Measurements from ENCODE around the gene PALLD. TPM values are rescaled to one million over a fixed set of nuclear protein-coding genes. Genes with fewer than 3 reads are reported as not detected.

The PALLD gene
- polyA plus RNA-seq, 1 donor from 2014 or later: 20.5 TPM

DNA sequence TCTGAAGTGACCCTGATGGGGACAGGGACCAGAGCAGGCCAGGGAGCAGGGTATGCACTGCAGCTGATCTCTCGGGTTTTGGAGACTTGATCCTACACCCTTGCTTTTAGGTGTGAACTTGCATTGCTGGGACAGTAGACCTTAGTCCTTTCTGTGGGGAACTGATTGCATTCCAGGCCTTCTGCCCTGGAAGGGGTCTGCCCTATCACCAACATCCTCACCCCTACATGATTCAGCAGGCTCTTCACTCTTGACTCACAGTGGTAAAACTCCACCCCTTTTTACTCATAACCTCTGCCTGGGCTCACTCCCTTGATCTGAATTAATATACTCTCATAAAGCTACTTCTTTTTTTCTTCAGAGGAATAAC, 10.0 kb upstream of the PALLD start:
- Histone ChIP-seq H2AFZ (ENCODE audit: low read depth, low read length) (no peak overlapping the region), H3K9me3 (ENCODE audit: low read length) (no peaks in the 10 kb centered on the region), H3K79me2 (replicated peaks; ENCODE audit: insufficient read depth, low read length) (no peaks in the 10 kb centered on the region), H3K9me2 (ENCODE audit: insufficient read depth, low read length) (no peaks in the 10 kb centered on the region), H3K4me3 (ENCODE audit: low read length) (no peak overlapping the region), H3K27ac (ENCODE audit: low read length) (no peak overlapping the region), H3K27me3 (ENCODE audit: insufficient read depth, low read depth, low read length) (no peaks in the 10 kb centered on the region), H3F3A (ENCODE audit: insufficient read depth, low read length, poor library complexity, severe bottlenecking) (no peaks in the 10 kb centered on the region), H3K36me3 (ENCODE audit: insufficient read depth, low read length) (no peaks in the 10 kb centered on the region), H3K4me2 (ENCODE audit: low read length) (no peak overlapping the region), H3K9ac (ENCODE audit: low read length) (no peak overlapping the region), H4K20me1 (ENCODE audit: insufficient read depth) (no peaks in the 10 kb centered on the region)
- TF ChIP-seq TAF1 (IDR thresholded peaks at IDR 0.05; ENCODE audit: low read depth) (no peak), MXI1 (conservative IDR thresholded peaks at IDR 0.05; ENCODE audit: poor library complexity, severe bottlenecking) (no peak), EP300 (conservative IDR thresholded peaks at IDR 0.05; ENCODE audit: poor library complexity, severe bottlenecking) (no peak)

DNA sequence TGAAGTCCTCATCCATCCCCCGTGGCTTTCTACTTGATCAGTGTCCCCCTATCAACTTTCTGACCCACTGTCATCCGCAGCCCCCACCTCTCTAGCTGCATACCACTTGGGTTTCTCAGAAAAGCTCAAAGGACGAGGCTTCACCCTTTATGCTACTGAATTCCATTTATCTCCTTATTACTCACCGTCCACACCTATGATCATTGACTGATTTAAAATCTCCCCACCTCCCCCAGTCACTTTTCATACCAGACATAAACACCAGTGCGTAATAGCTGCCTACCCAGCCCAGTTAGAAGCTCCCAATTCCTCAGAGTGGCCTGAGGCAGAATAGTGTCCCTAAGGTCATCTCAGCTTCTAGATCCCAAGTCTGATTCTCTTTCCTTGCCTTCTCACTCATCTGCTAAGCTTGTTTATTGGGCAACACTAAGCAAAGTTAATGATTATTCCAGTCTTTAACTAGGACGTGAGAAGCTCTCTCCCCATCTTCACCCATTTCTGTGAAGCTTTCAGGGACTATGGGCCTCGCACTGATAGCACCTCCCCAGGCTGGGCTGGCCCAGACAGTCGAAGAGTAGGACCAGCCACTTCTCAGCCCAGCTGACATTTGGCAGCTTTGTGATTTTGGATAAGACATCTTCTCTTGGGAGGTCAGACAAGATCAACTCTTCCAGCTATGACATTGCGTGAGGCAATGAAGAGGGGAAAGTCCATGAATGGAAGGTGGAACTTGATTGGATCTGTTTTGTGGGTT, 9.4 kb upstream of the PALLD start:
- H3K4me3 ChIP-seq (ENCODE audit: low read length): no peak overlapping the region
- H2AFZ ChIP-seq (ENCODE audit: low read depth, low read length): no peak overlapping the region
- H3K27me3 ChIP-seq (ENCODE audit: insufficient read depth, low read depth, low read length): no peaks in the 10 kb centered on the region
- H3F3A ChIP-seq (ENCODE audit: insufficient read depth, low read length, poor library complexity, severe bottlenecking): no peaks in the 10 kb centered on the region
- H3K9ac ChIP-seq (ENCODE audit: low read length): no peak overlapping the region
- no peaks in the 10 kb centered on the region for H3K9me3 ChIP-seq (ENCODE audit: low read length)
- no peaks in the 10 kb centered on the region for H3K79me2 ChIP-seq (replicated peaks; ENCODE audit: insufficient read depth, low read length)
- H3K4me2 ChIP-seq (ENCODE audit: low read length): no peak overlapping the region
- no peaks in the 10 kb centered on the region for H4K20me1 ChIP-seq (ENCODE audit: insufficient read depth)
- H3K27ac ChIP-seq (ENCODE audit: low read length): no peak overlapping the region
- no peak for TF ChIP-seq EZH2 (IDR thresholded peaks at IDR 0.05; ENCODE audit: borderline replicate concordance, insufficient read depth, low read length, poor library complexity, severe bottlenecking)
- H3K36me3 ChIP-seq (ENCODE audit: insufficient read depth, low read length): no peaks in the 10 kb centered on the region
- no peaks in the 10 kb centered on the region for H3K9me2 ChIP-seq (ENCODE audit: insufficient read depth, low read length)

DNA sequence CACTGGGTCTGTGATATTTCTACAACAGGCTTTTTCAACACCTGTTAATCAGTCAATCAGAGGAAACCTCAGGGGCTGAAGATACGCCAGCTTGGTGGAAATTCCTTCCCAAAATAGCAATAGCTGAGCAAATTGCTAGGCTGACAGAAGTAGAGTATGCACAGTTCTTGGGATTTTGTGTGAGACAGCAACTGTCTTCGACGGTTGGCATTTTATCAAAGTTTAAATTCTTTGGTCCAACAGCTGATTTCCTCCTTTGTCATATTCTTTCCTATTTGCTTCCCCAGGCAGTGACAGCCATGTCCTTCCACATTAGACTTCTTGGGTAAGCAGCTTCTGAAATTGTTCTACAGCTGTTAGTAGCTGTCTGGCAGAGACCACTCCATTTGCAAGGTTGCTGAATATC, 8.0 kb upstream of the PALLD start:
- Histone ChIP-seq H2AFZ (ENCODE audit: low read depth, low read length) (no peak overlapping the region), H3K36me3 (ENCODE audit: insufficient read depth, low read length) (no peaks in the 10 kb centered on the region), H3F3A (ENCODE audit: insufficient read depth, low read length, poor library complexity, severe bottlenecking) (no peaks in the 10 kb centered on the region), H3K9me2 (ENCODE audit: insufficient read depth, low read length) (no peaks in the 10 kb centered on the region), H3K9me3 (ENCODE audit: low read length) (no peaks in the 10 kb centered on the region), H4K20me1 (ENCODE audit: insufficient read depth) (no peaks in the 10 kb centered on the region), H3K27me3 (ENCODE audit: insufficient read depth, low read depth, low read length) (no peaks in the 10 kb centered on the region), H3K27ac (ENCODE audit: low read length) (no peak overlapping the region), H3K4me2 (ENCODE audit: low read length) (peak overlapping the region; percentile 16), H3K9ac (ENCODE audit: low read length) (no peak overlapping the region), H3K4me3 (ENCODE audit: low read length) (no peak overlapping the region), H3K79me2 (replicated peaks; ENCODE audit: insufficient read depth, low read length) (no peaks in the 10 kb centered on the region)
- TF ChIP-seq RAD21 (conservative IDR thresholded peaks at IDR 0.05) (no peak), MXI1 (conservative IDR thresholded peaks at IDR 0.05; ENCODE audit: poor library complexity, severe bottlenecking) (no peak), EP300 (conservative IDR thresholded peaks at IDR 0.05; ENCODE audit: poor library complexity, severe bottlenecking) (no peak), EZH2 (IDR thresholded peaks at IDR 0.05; ENCODE audit: borderline replicate concordance, insufficient read depth, low read length, poor library complexity, severe bottlenecking) (no peak), POLR2AphosphoS5 (IDR thresholded peaks at IDR 0.05) (no peak), TAF1 (IDR thresholded peaks at IDR 0.05; ENCODE audit: low read depth) (no peak), SMC3 (conservative IDR thresholded peaks at IDR 0.05; ENCODE audit: poor library complexity) (no peak)
- TF ChIP-seq, protein P1, sequence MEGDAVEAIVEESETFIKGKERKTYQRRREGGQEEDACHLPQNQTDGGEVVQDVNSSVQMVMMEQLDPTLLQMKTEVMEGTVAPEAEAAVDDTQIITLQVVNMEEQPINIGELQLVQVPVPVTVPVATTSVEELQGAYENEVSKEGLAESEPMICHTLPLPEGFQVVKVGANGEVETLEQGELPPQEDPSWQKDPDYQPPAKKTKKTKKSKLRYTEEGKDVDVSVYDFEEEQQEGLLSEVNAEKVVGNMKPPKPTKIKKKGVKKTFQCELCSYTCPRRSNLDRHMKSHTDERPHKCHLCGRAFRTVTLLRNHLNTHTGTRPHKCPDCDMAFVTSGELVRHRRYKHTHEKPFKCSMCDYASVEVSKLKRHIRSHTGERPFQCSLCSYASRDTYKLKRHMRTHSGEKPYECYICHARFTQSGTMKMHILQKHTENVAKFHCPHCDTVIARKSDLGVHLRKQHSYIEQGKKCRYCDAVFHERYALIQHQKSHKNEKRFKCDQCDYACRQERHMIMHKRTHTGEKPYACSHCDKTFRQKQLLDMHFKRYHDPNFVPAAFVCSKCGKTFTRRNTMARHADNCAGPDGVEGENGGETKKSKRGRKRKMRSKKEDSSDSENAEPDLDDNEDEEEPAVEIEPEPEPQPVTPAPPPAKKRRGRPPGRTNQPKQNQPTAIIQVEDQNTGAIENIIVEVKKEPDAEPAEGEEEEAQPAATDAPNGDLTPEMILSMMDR (IDR thresholded peaks at IDR 0.05; ENCODE audit: poor library complexity, severe bottlenecking): no peak
- TF ChIP-seq, protein P2, sequence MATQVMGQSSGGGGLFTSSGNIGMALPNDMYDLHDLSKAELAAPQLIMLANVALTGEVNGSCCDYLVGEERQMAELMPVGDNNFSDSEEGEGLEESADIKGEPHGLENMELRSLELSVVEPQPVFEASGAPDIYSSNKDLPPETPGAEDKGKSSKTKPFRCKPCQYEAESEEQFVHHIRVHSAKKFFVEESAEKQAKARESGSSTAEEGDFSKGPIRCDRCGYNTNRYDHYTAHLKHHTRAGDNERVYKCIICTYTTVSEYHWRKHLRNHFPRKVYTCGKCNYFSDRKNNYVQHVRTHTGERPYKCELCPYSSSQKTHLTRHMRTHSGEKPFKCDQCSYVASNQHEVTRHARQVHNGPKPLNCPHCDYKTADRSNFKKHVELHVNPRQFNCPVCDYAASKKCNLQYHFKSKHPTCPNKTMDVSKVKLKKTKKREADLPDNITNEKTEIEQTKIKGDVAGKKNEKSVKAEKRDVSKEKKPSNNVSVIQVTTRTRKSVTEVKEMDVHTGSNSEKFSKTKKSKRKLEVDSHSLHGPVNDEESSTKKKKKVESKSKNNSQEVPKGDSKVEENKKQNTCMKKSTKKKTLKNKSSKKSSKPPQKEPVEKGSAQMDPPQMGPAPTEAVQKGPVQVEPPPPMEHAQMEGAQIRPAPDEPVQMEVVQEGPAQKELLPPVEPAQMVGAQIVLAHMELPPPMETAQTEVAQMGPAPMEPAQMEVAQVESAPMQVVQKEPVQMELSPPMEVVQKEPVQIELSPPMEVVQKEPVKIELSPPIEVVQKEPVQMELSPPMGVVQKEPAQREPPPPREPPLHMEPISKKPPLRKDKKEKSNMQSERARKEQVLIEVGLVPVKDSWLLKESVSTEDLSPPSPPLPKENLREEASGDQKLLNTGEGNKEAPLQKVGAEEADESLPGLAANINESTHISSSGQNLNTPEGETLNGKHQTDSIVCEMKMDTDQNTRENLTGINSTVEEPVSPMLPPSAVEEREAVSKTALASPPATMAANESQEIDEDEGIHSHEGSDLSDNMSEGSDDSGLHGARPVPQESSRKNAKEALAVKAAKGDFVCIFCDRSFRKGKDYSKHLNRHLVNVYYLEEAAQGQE (IDR thresholded peaks at IDR 0.05; ENCODE audit: borderline replicate concordance): no peak
